ENCODE measurements around the gene CCDC102B.
"Not testable (repeated sequence)": the region's sequence is repeated elsewhere in the genome, so short reads cannot be mapped to it uniquely, and the experiment has no call there.

Gene CCDC102B

GRCh38 chr18:68984342-68984741 lies 186.5 kb downstream of the CCDC102B start:
- no peak for DNase-seq

DNA sequence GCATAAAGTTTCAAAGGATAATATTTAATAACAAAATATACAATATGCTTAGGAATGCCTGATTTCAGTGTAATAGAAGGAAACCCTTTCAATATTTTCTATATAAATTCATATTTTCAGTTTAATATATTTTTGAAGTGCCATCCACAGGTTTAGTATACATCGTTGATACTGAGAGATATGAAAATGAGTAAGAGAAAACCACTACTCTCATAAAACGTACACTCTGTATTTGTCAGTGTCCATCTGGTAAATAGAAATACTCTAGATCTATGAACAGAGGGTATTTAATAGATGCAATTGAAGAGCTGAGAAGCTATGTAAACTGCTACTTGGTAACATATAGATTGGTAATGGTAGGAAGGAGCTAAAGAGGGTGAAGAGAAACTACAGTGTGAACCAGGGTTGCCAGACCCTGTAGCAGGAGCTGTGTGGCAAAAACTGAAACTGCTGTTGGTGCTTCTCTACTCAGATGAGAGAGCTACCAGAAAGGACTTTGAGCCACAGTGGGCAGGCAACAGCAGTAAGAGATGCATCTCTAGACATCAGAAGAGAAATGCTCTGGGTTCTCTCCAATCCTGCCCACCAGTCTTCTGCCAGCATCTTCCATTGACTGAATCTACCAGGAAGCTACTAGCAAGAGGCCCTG lies 187.4 kb downstream of the CCDC102B start:
- DNase-seq: no peak

DNA sequence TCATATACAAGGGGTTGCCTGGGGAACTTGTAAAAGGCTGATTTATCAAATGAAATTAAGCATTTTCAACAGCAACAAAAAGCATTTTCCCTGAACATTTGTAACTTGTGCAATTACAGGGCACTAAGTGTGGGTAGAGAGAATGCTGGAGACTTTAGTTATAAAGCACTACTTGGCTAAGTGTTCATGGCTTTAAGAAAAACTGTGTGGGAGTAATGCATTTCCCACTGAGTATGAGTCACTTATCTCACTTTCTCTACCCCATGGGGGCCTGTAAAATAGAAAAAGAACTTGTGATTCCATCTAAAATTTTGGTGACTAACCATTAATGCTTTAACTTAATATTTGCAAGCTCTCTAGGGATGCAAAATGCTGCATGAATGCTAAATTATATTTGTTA lies 193.4 kb downstream of the CCDC102B start:
- no peak for DNase-seq

DNA sequence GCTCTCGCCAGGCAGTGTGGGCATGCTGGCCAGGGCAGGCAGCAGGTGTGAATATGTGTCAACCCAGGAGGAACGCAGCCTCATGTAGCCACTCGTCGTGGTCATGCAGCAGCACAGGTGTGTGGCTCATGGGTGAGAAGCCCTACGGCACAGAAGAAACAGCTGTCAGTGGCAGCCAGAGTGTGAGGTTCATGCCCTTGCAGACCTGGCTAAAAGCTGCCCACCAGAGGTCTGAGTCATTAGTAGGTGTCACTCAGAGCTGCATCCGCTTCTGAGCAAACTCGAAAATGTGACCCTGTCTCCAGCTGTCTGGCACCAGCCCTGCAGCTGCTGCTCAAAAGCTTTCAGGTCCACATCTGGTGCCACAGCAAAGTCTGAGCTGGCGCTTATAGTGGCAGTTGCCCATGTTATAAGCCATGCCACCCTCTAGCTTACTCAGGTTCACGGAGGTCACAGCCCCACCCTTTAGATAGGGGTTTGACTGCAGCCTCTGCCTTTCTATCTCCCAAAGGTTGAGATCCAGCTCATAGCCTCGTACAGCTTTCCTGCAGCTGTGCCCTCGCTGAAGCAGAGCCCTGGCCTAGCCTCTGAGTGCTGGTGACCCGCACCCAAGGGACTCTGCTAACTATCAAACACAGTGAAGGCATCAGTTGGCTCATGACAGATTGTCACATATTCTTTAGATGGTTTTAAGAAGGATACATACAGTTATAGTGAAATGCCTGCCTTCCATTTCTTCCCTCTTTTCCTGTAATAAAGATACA lies 195.0 kb downstream of the CCDC102B start:
- no peak for DNase-seq

GRCh38 chr18:68995675-68996074 lies 197.8 kb downstream of the CCDC102B start:
- DNase-seq: no peak

GRCh38 chr18:68997845-68998244 lies 200.0 kb downstream of the CCDC102B start:
- no peak for DNase-seq

GRCh38 chr18:69000366-69000765 lies 202.5 kb downstream of the CCDC102B start:
- DNase-seq: no peak

GRCh38 chr18:69002233-69002632 lies 204.4 kb downstream of the CCDC102B start:
- no peak for DNase-seq

DNA sequence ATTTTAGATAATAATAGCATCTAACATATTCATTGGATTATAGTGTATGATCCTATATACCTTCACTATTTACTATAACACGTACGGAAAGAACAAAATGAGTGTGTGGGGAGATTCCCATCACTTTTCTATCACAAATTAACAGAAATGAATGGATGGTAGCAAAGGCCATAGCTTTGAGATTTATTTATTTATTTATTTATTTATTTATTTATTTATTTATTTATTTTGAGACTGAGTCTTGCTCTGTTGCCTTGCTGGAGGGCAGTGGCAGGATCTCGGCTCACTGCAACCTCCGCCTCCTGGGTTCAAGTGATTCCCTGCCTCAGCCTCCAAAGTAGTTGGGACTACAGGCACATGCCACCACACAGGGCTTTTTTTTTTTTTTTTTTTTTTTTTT lies 208.3 kb downstream of the CCDC102B start:
- not testable (repeated sequence) for DNase-seq

DNA sequence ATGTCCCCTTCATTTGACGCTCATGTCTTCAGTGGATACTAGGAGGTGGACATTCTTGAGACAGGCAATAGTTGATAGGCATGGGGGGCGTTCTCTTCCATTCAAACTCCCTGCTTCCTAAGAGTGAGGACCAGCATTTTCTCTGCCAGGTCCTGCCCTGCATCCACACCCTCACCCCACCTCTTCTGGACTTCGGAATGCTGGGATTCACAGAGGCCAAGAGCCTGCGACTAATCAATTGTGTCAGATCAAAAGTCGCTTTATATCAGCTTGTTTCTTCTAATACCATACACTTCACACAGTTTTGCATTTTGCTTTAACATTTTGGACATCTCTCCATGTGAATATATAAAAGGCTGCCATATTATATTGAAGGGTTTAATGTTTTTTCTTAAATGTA lies 210.7 kb downstream of the CCDC102B start:
- no peak for DNase-seq

- DNase-seq: no peak
Observed at GRCh38 chr18:69021211-69021805, 223.4 kb downstream of the CCDC102B start.

DNA sequence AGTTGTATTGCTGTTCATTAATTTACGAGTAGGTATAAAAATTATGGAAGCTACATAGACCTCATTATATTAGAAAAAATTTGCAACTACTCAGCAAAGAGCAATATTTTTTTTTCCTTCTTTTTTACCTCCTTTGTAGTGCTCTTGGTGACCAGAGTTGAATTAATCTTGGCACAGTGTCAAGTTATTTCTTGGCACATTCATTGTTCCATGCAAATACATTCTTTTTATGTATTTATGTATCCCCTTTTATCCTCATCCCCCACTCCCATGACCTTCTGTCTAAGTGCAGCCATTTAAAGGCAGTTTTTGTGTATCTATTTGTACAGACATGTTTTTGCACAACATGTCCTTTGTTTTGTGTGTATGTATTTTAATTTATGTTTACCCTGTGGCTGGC lies 224.5 kb downstream of the CCDC102B start:
- no peak for DNase-seq

DNA sequence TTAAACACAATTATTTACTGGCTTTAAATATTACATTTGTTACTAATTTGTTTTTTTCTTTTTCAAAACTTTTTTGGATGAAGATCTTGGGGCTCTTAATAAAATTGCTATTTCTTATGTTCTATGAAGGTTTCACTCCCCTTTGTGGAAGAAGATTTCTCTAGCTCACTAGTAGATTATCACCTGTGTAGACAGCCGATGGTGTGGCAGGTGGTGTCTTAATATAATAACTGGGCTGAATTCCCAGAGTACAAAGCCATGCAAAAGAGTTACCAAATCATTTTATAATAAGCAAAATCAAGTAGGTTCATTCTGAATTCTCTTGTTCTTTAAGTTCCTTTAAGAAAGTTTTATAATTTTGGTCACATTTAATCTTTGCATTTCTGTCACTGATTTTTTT lies 233.7 kb downstream of the CCDC102B start:
- no peak for DNase-seq

DNA sequence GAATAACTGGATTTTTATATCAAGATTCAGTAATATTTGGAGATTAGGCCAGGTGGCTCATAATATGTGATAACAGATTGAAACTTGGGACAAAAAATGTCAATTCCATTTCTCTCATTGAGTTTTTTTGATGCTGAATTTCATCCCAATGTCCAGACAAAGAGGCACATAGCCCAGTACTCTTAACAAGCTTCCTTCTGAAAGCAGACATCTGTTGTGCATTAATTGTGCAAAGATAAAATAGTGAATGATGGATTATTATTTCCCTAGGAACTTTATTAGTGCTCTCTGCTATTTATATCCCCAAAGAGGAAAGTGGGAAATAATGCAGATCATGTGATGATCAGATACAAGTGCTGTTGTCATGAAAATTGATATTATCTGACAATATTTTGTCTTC lies 234.1 kb downstream of the CCDC102B start:
- no peak for DNase-seq

DNA sequence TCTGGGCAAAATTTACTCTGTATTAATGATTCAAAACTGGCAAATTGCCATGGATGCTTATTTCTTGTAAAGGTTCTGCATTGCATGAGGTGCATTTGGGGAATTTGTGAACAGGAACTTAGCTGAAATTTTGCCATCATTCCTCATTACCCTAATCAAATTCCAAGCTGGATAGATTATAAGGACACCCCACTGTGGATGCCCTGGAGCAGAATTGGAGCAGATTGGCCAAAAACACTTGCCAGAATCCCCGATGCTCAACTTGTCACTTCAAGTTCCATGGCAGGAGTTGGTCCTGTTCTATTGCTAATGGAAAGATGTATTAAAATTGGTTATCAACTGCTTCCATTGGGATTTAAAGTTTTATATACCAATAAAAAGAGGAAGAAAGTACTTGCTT lies 237.9 kb downstream of the CCDC102B start:
- no peak for DNase-seq

- DNase-seq: no peak
Observed at GRCh38 chr18:69044215-69044614, 246.3 kb downstream of the CCDC102B start.

DNA sequence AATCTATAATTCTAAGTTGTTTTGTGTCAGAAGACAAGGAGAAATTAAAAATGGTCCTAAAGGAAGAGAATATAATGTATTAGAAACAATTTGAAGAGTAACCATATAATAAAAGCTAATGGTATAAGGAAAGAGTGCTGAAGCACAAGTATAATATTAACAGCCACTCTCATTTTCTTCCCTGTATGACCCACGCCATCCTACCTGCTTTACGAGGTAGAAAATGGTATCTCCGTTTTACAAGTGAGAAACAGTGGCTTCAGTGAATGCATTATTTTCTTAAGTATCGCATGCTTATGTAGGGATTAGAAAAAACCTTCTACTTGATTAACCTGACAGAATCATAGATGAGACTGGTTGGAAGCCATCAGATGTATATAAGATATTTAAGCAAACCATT lies 266.2 kb downstream of the CCDC102B start:
- no peak for DNase-seq

DNA sequence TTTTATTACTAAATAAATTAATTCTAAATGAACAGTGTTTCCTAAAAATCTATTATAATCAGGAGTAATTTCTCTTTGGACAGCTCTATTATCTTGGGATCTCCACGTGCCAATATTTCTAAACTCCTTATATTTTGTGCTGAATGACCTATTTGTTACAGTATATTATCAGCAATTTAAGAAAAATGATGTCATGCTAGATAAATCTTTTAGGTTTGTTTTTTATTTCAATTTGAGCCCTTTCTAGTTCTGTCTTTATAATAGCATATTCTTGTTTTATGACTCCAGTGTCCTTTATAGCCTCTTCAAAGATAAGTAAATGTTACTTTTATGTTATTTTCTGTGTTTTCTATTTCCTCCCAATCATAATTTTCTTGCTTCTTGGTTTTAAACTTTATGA lies 269.2 kb downstream of the CCDC102B start:
- DNase-seq: no peak

DNA sequence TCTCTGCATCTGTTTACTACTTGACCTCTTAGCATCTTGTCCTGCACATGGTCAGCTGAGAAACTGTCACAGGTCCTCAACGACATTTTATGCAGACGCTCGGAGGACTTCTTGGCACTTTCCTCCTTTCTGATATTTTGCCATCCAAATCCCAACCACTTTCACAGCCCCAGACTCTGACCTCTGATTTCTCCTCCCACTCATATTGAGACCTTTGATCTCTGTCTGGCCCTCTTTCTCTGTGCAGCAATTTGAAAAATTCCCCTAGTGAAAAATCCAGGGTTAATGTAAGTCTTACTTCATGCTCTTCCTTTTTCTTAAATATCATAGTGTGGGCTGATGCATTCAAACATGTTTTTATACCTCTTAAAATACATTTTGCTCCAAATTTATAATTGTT lies 273.8 kb downstream of the CCDC102B start:
- DNase-seq: no peak

- DNase-seq: no peak
Observed at GRCh38 chr18:69081846-69082245, 284.0 kb downstream of the CCDC102B start.

GRCh38 chr18:69082499-69082898 lies 284.6 kb downstream of the CCDC102B start:
- DNase-seq: no peak

- DNase-seq: no peak
Observed at GRCh38 chr18:69085951-69086350, 288.1 kb downstream of the CCDC102B start.

DNA sequence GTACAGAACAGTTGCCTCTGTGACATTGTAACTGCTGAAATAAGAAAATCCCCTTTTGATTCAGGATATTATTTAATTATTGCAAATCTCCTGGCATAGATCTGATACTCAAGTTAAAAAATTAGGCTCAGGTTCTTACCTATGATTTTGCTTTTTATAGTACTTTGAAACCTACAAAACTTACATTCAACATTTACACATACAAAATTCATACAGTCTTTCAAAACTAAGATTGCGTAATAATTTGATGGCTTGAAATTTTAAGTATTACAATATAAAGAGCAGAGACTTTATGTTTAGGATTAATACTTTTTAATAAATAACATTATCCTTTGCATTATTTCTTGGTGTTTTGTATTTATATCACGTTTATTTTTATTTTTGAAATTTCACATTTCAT lies 291.1 kb downstream of the CCDC102B start:
- no peak for DNase-seq

DNA sequence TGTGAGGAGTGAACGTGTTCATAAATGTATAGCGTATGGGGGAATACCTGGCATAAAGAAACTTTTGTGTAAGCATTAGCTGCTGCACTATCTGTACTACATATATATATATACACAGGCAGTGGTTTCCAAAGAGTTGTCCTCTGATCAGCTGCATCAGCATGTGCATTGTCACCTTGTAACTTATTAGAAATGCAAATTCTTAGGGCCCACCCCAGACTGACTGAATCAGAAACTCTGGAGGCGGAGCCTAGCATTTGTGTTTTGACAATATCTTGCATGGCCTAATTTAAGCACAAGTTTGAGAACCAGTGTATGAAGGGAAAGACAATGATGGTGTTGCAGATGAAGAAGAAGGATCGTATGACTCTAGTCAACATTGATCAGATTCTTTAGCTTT lies 299.5 kb downstream of the CCDC102B start:
- no peak for DNase-seq
